Measurements from ENCODE around the gene HSD17B4. TPM values are rescaled to one million over a fixed set of nuclear protein-coding genes. Genes with fewer than 3 reads are reported as not detected.

The HSD17B4 gene
- total RNA-seq, 1 donor: 130 TPM

DNA sequence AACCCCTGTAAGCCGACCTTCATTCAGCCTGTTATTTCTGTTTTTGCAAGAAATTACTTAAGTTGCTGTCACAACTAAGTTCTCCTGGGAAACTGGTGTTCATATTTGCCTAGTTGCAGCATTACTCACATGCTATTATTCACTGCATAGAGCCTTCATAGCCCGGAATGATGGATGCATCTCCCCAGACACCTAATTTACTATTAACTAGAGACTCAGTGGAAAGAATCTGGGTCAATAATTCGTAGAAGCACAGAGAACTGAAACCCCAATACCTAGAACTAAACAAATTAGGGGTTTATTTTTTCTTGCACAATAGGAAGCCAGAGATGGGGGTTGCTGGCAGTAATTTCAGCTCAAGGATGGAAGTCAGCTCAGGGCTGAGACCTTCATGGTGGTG lies 131.4 kb downstream of the HSD17B4 start:
- Histone ChIP-seq H3K79me2 (ENCODE audit: insufficient read depth, low read length) (no peaks in the 10 kb centered on the region), H3K27ac (ENCODE audit: low read depth, low read length) (no peak overlapping the region), H3K4me3 (ENCODE audit: insufficient read depth, low read length) (no peak overlapping the region), H3K4me1 (ENCODE audit: insufficient read depth, low read length) (peaks cover 5% of the 10 kb centered on the region), H2AFZ (ENCODE audit: low read length) (no peak overlapping the region), H3K4me2 (ENCODE audit: insufficient read depth, low read length) (no peak overlapping the region), H3K36me3 (ENCODE audit: insufficient read depth, low read length) (no peaks in the 10 kb centered on the region), H3K27me3 (ENCODE audit: insufficient read depth, low read length) (no peaks in the 10 kb centered on the region), H4K20me1 (ENCODE audit: insufficient read depth, low read length) (no peaks in the 10 kb centered on the region), H3K9me3 (ENCODE audit: low read depth, low read length) (no peaks in the 10 kb centered on the region)
- TF ChIP-seq, protein P1, sequence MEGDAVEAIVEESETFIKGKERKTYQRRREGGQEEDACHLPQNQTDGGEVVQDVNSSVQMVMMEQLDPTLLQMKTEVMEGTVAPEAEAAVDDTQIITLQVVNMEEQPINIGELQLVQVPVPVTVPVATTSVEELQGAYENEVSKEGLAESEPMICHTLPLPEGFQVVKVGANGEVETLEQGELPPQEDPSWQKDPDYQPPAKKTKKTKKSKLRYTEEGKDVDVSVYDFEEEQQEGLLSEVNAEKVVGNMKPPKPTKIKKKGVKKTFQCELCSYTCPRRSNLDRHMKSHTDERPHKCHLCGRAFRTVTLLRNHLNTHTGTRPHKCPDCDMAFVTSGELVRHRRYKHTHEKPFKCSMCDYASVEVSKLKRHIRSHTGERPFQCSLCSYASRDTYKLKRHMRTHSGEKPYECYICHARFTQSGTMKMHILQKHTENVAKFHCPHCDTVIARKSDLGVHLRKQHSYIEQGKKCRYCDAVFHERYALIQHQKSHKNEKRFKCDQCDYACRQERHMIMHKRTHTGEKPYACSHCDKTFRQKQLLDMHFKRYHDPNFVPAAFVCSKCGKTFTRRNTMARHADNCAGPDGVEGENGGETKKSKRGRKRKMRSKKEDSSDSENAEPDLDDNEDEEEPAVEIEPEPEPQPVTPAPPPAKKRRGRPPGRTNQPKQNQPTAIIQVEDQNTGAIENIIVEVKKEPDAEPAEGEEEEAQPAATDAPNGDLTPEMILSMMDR (IDR thresholded peaks at IDR 0.05; ENCODE audit: extremely low read depth, low read depth, low read length): no peak
- DNase-seq (ENCODE audit: insufficient read length, low spot score, missing footprints): peak; percentile 77

Small RNA genes within 50 kb of the gene (small RNA-seq; reads per million reads assigned to genes)
- not detected for gene RNA5SP190

Other genes with a start within 250 kb of the HSD17B4 start
- 23.2 and 26.2 TPM in 2 replicates for gene TNFAIP8, start 96.5 kb upstream of the HSD17B4 start, total RNA-seq
- not detected in 2 replicates for gene FAM170A, start 177.1 kb downstream of the HSD17B4 start, total RNA-seq